Astrocyte of the spinal cord (primary cell): ENCODE data around the gene COL6A1.

Experiments used
- DNase-seq: peaks from one replicate; pipeline ENCODE4 v3.0.0; 2011; ENCODE audit warnings: low read depth, low spot score
- H3K4me3 ChIP-seq: 2 replicates; pipeline ENCODE4 v1.5.1; 2011; ENCODE audit warnings: low read depth, mild to moderate bottlenecking, low read length, moderate library complexity
- in situ Hi-C: cut with HindIII; loops from 2 replicates; pipeline ENCODE4 v1.10.0; 2017; ENCODE audit warnings: low sequenced_read_pairs
- TF ChIP-seq, protein P1 (sequence below): IDR thresholded peaks from 2 replicates; pipeline ENCODE4 v1.5.1; 2012; ENCODE audit warnings: low read depth, mild to moderate bottlenecking, low read length, inconsistent platforms

Gene COL6A1

GRCh38 chr21:45965084-45965809 is 16.3 kb upstream of the COL6A1 start:
- DNase-seq = no peak
- H3K4me3 ChIP-seq = no peak overlapping the region
- in situ Hi-C loops = no loop called here
- TF ChIP-seq, protein P1, sequence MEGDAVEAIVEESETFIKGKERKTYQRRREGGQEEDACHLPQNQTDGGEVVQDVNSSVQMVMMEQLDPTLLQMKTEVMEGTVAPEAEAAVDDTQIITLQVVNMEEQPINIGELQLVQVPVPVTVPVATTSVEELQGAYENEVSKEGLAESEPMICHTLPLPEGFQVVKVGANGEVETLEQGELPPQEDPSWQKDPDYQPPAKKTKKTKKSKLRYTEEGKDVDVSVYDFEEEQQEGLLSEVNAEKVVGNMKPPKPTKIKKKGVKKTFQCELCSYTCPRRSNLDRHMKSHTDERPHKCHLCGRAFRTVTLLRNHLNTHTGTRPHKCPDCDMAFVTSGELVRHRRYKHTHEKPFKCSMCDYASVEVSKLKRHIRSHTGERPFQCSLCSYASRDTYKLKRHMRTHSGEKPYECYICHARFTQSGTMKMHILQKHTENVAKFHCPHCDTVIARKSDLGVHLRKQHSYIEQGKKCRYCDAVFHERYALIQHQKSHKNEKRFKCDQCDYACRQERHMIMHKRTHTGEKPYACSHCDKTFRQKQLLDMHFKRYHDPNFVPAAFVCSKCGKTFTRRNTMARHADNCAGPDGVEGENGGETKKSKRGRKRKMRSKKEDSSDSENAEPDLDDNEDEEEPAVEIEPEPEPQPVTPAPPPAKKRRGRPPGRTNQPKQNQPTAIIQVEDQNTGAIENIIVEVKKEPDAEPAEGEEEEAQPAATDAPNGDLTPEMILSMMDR = no peak

GRCh38 chr21:45966791-45967394 is 14.7 kb upstream of the COL6A1 start:
- TF ChIP-seq, protein P1 = no peak
- no peak overlapping the region for H3K4me3 ChIP-seq
- in situ Hi-C loops = no loop called here
- DNase-seq = no peak

DNA sequence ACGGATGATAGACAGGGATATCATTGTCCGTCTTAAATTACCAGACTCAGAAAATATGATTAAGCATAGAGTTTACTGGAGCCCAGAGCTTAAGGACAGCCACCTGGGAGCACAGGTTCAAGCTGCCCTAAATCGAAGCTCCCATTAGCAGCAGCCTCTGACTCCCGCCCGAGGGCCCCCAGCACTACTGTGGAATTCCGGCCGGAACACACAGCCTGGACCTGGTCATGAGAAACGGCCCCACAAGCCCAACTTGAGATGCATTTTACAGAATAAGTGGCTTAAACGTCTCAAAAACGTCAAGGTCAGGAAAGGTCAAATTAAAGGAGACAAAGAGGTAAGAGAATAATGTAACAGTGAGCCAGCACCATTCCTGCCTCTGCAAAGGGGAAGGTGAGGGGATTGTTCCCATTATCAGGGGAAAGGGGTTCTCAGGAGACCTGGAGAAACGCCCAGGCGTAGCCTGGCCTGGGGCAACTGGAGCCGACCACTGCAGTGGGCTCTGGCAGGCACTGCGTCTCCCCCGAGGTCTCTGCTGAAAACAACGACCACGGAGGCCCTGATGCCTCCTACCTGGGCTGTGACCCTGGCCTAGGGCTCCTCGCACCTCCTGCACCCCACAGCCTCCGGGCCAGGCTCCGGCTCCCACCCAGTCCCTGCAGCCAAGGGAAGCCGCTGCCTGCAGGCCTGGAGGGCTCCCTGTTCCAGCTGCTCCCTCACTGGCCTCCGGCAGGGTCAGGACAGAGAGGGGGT is 11.5 kb upstream of the COL6A1 start:
- H3K4me3 ChIP-seq = no peak overlapping the region
- DNase-seq = no peak
- TF ChIP-seq, protein P1 = no peak
- in situ Hi-C loops = no loop called here

DNA sequence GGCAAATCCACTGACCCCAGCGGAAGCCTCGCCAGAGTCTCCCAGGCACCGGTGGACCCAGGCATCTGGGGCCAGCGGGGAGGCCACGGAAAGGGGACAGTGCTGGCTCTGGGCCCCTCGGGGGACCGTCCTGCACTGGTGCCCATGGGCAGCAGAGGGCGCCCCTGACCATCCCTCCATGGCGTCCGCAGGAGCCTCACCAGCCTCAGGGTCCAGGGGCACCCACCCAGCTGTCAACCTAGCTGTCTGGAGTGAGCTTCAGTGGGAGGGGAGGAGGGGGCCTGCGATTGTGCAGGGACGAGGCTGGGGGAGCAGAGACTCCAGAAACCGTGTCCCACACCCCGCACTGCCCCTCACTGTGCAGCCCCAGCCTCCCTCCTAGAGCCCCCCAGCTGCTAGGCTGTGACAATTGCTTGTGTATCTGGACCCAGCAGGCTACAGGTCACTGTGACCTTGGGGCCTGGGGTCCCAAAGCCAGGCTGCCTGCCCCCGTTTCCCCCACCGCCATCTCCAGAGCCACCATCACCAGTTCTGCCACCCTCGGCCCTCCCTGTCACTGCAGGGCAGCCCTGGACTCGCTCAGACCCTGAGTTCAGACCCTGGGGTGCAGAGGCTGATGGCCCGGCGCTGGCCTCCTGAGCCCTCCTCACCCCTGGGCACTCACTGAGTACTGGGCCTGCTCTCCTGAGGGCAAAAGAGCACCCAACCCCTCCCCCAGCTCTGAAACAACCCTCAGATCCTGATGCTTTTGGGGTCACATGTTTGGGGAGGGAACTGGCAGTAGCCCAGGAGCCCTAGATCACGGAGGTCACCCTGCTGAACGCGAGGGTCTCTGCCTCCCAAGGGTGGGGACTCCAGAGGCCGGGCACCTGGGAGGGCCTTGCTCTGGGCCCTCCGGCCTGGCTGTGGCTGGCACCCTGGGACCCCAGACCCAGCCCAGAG is 10.6 kb upstream of the COL6A1 start:
- no peak for DNase-seq
- TF ChIP-seq, protein P1 = peak; percentile 96
- in situ Hi-C loops = no loop called here
- H3K4me3 ChIP-seq = no peak overlapping the region

DNA sequence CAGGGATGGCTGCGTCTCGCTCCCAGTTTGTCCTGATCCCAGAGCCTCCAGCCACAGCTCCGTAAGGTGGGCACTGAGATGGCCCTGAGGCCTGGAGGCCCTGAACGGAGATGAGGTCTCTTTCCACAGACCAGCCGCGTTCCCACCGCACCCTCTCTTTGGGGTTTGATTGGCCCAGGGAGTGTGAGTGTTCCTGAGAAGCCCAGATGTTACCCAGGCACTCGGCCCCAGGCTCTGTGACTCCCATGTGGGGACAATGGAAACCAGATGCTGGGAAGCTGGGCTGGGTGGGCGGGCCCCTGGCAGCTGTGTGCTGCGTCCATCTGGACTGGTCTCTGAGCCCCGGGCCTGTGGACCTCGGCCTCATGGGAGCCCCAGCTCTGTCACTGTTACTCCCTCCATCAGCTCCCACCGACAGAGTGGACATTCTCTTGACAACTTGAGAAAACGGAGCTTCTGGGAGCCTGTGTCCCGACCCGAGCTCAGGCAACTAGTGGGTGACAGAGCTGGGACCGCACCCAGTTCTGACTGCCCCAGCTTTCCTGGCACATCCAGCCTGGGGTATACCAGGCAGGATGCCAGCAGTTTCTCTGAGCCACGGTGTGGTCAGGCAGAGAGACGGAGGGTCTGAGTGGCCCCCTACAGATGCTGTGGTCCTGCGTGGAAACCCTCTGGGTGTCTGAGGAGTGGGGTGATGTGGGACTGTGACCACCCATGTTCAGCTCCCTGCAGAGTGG is 9.8 kb upstream of the COL6A1 start:
- no peak overlapping the region for H3K4me3 ChIP-seq
- DNase-seq = peak; percentile 58
- TF ChIP-seq, protein P1 = no peak
- in situ Hi-C loops = no loop called here

GRCh38 chr21:45972353-45972715 is 9.2 kb upstream of the COL6A1 start:
- in situ Hi-C loops = no loop called here
- H3K4me3 ChIP-seq = no peak overlapping the region
- TF ChIP-seq, protein P1 = no peak
- no peak for DNase-seq
